Activated CD4-positive, CD25-positive, alpha-beta regulatory T cell treated with anti-CD3 and anti-CD28 coated beads, Interleukin-2, amount 50 U/mL, for 24 hours (primary cell): Measurements from ENCODE around the gene TGM3.

Experiments used
- ATAC-seq, 2 donors: fragments of 150-1000 bp; cut with Tn5 transposase; one replicate each; pipeline ENCODE4 v1.10.0; 2021; ENCODE audit warnings: mild to moderate bottlenecking in 1 of 2, moderate library complexity in 1 of 2

The TGM3 gene

DNA sequence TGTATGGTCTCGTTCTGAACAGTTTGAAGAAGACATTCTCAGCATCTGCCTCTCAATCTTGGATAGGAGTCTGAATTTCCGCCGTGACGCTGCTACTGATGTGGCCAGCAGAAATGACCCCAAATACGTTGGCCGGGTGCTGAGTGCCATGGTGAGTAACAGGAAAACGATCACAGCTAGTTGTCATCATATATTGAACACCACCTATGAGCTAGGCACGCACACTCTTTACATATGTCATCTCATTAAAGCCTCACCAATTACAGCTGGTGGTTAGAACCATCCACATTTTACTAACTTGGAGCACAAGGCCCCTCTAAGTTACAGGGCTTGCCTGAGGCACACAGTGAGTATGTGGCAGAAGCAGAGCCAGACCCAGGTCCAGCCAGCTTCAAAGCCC lies 17.1 kb downstream of the TGM3 start:
- no peak for ATAC-seq

DNA sequence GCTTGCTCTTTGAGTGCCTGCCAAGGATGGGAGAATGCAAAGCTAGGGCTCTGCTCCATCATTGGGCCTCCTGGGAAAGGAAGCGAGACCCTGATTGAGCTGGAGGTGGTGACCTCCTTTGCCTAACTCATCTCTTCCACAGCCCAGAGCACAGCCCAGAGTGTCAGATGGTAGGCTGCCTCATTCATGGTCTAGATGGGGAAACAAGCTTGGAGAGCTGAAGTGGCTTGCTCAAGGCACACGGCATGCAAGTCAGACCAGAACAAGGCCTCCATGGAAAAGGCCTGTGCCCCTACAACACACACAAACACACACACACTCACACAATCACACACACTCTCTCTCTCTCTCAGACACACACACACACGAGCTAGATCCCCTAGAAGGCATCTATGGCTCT lies 17.5 kb downstream of the TGM3 start:
- no peak for ATAC-seq

DNA sequence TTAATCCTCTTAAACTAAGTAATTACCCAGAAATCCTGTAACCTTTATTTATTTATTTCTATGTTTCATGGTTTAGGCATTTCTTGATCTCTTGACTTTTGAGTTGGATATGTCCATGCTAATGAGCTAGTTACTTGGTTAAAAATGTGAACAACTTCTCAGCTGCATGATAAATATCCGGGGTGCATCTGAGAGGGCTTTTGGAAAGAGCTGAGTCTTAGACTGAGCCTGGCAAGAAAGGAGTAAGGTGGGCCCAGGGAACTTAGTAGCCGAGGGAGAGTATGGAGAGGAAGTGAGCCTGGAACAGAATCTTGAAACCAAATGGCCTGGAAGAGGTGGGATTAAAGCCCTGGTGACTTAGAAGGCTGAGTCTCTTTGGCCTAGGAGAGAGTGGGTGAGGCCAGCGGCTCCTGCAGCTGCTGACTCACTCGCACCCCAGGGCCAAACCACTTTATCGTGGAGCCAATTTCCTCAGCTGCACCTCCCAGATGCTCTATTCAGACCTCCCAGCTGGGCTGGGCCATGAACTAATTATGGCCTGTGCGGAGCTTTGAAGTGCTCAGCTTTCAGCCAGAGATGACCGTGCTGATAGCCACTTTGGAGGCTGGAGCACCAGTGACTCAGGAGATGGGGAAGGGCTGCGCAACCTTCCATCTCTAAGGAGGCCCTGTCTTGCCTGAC lies 19.1 kb downstream of the TGM3 start:
- no peak for ATAC-seq

DNA sequence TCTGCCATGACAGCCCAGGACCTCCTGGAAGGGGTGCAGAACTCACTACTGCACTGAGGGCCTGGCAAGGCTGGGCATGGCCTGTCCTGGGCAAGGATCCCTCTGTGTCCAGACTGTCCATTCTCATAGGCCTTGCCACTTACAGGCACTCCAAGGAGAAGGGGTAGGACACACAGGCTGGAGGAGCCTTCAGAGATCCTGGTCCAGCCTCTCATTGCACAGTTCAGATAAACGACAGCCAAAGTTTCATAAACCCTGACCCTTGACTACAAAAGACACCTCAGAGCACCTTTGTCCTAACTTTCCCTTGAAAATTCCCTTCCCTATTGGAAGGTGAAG lies 19.6 kb downstream of the TGM3 start:
- ATAC-seq, result no peak

DNA sequence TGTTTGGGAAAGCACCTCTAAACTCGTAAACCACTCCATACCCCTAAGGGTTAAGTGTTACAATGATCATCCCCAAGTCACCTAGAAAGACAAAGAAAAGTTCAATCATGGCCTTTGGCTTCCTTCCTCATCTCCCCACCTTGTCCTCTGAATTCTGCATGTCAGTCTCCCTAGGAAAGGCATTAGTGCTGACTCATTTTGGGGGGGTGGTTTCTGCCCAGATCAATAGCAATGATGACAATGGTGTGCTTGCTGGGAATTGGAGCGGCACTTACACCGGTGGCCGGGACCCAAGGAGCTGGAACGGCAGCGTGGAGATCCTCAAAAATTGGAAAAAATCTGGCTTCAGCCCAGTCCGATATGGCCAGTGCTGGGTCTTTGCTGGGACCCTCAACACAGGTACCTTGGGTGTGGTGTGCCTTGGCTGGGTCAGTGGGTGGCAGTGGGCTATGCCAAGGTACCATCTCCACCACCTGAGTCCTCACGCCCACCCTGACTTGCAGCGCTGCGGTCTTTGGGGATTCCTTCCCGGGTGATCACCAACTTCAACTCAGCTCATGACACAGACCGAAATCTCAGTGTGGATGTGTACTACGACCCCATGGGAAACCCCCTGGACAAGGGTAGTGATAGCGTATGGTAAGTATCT lies 21.2 kb downstream of the TGM3 start:
- ATAC-seq, result no peak

DNA sequence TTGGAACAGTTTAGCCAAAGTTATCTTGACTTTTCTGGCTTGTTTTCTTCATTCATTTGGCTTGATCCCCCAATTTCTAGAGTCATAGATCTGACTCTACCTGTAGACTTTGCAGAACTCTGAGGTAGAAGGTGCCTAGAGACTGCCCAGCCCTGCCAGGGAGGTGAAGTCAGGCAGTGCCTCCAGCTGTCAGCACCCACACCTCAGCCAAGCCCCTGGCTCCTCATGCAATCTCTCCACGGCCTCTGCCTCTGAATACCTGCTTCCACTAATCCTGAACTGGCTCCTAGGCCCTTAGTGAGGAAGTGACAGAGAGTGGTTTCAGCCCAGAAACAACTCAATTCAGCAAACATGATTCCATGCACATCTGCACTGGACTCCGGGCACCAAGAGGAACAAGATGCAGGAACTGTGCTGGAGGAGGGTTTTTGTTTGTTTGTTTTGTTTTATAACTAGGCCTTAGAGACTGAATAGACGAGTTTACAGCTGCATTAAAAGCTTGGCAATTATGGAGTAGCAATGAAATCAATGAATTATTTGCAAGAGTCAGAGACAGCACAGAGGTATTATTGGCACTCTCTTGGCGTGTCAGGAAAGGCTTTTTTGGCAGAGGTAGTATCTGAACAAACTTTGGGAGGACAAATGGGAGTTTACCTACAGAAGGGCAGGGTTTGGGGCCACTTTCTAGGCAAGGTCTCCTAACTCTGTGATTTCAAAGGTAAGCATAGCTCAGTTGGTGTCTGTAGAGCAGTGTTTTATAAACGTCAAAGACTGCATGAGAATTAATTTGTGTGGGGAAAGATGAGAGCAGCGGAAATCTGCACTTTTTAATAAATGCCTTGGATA lies 25.2 kb downstream of the TGM3 start:
- no peak for ATAC-seq

DNA sequence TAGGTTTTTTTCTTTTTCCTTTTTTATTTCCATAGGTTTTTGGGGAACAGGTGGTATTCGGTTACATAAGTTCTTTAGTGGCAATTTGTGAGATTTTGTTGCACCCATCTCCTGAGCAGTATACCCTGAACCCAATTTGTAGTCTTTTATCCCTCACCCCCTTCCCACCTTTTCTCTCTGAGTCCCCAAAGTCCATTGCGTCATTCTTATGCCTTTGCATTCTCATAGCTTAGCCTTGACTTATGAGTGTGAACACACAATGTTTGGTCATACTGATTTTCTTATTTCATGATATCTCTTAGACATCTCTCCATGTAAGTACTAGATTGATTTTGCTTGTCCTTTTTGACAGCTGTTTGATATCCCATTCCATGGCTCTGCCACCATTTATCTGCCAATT lies 27.2 kb downstream of the TGM3 start:
- ATAC-seq, result no peak

DNA sequence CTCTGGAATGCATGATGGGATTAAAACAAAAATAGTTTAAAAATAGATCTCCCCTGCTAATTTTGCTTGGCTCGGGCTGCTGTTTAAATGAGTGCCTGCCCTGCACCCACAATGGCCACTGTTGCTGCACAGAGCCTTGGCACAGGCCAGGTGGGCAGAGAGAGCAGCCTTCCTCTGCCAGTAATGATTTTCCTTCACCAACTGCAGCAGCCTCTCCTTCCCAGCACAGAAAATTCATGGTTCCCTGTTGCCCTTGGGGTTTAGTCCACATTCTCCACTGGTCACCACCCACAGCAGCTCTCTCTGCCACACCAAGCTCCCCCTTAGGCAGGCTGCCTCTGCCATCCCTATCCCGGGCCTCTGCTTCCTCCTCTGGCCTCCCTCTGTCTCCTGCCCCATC lies 30.2 kb downstream of the TGM3 start:
- no peak for ATAC-seq

DNA sequence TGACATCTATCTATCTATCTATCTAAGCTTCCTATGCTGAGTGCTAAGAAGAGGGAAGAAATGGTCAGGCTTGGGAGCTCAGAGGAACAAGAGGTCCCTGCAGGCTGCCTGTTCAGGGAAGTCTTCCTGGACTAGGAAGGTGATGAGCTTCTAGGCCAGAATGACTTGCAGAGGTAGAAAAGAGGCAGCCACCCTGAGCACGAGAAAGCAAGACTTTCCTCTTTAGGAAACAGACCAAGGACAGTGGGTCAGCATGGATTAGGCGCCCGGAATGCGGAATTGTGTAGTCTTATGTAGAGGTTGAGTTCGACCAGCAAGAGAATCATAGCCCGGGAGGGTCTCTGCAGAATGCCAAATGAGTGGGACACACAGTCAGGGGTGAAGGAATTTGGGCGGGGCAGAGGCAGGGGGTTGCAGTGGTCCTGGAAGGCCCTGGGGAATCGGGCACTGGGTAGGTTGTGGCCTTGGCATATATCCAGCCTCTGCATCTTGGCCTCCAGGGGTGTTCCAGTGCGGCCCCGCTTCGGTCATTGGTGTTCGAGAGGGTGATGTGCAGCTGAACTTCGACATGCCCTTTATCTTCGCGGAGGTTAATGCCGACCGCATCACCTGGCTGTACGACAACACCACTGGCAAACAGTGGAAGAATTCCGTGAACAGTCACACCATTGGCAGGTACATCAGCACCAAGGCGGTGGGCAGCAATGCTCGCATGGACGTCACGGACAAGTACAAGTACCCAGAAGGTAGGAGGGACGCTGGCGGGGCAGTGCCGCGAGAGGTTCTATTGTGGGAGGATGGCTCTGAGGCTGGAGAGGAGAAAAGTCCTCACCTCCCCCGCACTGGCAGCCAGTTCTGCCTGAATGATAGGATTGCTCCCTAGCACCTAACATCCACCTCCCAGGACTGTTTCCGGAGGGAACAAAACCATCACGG lies 32.1 kb downstream of the TGM3 start:
- no peak for ATAC-seq

DNA sequence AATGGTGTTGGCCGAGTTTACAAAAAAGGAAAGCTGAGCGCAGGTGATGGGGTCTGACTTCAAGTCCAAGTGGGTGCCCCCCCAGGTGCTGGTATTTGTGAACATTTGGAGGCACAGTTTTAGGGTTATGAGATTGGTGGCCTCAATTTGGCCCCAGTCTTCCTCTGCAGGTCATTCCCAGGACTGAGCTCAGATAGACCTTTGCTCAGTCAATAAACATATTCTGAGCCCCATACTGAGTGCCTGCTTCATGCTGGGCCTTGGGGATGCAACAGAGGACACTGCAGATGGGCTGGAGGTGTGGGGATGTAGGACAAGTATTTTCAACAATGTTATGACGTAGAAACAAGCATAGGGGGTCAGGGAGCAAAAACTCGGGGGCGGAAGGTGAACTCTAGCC lies 33.5 kb downstream of the TGM3 start:
- ATAC-seq, result no peak

DNA sequence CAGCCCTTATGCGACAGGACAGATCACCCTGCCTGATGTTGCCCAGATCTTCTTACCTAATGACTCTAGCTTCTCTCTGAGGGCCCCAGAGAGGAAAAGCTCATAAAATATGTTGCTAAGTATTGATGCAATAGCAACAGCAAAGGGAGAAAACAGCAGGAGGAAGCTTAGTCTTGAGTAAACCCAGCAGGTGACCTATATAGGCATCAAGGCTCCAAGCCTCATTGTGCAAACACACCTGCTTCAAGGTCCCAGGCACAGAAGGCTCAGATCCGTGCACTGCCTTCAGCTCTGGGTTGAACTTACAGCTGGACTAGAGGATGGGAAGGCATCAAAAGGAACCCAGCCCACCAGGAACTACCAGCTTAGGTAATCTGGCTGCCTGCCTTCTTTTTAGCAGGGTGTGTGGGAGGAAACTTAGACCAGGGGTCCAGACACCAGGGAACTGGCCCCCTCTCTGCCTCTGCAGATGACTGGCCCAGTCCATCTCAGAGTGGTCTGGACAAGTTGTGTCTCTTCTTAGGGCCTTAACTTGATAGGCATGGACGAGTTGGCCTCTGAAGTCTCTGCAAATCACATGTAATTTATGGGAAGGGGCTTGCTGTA lies 34.4 kb downstream of the TGM3 start:
- no peak for ATAC-seq

DNA sequence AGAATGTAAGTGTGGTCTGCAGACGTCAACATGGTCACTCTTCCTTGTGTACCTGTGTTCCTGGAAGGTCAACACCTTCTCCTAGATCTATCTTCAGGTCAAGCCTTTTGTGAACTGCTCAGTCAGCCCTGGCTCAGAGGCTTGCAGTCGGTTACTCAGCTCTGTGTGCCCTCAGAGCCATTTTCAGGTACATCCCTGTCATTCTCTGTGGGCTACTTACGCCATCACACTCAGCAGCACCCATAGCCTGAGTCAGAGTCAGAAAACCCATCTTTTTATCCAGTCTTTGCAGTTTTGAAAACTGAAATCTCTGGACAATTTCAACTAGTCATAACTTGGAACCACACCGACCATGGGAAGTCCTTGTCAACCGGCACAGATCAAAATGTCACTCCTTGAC lies 35.3 kb downstream of the TGM3 start:
- ATAC-seq, result no peak

DNA sequence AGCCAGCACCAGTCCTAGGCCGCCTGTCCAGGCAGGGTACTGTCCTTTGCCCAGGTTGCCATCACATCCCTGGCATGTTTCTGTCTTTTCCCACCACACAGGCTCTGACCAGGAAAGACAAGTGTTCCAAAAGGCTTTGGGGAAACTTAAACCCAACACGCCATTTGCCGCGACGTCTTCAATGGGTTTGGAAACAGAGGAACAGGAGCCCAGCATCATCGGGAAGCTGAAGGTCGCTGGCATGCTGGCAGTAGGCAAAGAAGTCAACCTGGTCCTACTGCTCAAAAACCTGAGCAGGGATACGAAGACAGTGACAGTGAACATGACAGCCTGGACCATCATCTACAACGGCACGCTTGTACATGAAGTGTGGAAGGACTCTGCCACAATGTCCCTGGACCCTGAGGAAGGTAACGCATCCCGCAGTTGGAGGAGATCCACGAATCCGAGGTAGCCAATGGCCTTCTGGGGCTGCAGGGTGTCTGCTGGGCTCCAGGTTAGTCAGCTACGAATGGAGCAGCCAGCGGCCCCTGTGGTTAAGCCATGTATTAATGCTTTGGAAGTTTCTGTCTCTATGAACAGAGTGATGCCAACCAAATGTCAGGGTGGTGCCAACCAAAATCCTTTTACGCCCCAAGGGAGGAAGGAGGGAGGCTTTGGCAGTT lies 36.2 kb downstream of the TGM3 start:
- no peak for ATAC-seq

DNA sequence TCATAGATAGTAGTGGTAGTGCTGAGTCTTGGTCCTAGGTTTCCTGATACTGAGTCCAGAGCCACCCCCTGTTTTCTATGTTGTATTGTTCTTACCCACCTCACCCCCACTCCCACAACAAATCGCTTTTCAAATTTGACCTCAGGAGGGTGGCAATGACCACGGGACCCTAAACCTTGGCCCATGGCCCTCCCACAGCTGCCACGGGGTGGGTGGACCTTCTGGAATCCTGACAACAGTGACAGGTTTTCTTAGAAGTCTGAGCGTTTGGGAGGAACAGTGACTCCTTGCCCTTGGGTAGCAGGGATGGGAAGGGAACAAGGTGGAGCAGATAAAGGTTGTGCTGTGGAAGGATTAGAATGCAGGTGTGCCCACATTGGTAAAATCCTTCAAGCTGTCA lies 36.9 kb downstream of the TGM3 start:
- ATAC-seq, result no peak

DNA sequence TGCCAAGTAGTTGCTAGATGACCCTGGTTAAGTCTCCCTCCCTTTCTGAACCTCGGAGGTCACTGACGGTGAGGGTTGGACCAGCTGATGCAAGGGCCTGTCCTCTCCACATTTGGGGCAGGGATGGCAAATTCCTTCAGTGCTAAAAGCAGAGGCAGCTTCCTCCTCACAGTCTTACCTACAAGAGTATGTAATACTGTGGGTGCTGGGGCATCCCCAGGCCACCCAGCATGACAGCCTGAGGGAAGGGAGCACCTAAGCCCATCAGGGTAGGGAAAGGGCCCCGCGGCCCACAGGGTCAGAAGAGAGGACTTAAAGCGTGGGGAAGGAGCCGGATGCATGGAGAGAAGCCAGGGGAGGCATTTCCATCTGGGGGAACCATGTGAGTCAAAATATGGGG lies 38.0 kb downstream of the TGM3 start:
- no peak for ATAC-seq

DNA sequence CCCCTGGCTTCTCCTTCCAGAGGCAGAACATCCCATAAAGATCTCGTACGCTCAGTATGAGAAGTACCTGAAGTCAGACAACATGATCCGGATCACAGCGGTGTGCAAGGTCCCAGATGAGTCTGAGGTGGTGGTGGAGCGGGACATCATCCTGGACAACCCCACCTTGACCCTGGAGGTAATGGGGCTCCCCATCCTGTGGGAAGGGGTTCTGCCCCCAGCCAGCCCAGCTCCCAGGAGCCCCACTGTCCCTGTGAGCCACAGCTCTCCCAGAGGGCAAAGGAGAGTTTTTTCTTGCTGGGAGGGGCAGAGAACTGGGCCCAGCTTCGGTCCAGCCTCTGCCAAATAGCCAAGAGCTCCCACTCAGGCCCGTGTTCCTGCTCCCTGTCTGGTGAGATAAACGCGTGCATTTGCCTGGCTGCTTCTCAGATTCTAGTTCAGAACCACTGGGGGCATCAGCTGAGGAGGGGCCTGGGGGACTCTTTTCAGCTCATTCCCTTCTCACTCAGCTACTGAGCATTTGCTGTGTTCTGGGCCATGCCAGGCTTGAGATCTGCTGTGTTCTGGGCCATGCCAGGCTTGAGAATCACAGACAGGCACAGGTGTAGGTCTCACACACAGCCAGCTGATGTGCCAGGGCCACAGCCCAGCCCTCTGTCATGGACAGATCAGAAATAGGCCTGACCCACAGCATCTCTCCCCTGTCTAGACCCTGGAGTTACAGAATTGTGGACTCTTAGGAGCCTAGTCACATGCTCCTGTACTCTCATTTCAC lies 39.5 kb downstream of the TGM3 start:
- no peak for ATAC-seq

DNA sequence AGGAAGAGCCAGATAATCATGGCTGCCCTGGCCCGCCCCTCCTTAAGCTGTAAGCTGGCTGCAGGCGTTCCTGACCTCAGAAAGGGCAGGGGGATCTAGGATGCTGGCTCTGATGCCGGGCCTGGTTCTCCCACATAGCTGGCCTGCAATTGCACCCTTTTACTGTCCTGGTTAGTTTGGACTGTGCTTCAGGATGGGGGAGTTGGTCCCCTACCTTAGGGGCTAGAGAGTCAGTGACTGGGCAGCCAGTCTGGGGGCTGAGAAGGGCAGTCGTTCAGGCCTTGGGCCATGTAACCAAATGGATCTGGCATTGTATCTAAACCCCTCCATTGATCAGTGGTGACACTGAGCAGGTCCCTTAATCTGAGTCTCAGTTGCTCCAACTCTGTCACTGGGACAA lies 40.7 kb downstream of the TGM3 start:
- ATAC-seq, result no peak

DNA sequence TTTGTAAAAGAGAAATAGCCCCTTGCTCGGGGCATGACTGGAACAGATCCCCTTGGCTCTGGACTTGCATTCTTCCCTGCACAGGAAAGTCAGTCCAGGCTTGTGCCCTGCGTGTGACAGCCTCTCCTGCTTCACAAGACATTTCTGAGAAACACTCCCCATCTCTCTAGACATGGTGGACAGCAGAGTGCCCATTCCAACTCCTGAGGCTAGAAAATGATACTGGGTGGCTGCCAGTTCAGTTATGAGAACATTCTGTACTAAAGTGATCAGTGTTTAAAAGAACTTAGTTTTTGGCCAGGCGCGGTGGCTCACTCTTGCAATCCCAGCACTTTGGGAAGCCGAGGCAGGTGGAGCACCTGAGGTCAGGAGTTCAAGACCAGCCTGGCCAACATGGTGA lies 41.3 kb downstream of the TGM3 start:
- no peak for ATAC-seq

DNA sequence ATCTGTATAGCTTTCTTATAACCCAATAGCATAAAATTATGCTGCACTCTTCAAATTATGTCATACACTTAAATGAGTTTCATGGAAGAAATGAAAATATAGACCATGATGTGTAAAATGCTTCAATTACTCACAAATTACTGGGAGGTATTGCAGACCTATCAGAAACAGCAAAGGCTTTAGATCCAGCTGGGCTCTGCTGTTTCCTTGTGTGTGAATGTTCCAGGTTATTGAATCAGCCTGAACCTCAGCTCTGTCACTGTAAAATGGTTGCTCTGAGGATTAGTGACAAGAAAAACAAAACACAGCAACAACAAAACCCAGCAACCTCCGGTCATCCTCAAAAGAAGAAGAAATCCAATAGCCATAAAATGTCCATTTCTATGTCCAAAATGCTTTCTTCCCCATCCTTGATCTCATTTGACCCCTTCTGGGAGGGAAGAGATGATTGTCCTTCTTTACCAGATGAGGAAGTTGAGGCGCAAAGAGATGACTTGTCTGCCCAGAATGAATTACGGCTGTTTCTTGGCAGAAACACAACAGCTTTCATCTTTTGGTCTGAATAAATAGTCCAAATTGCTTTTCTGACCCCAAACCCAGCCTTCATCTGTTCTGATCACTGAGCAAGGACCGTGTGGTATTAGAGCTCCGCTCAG lies 42.7 kb downstream of the TGM3 start:
- no peak for ATAC-seq

DNA sequence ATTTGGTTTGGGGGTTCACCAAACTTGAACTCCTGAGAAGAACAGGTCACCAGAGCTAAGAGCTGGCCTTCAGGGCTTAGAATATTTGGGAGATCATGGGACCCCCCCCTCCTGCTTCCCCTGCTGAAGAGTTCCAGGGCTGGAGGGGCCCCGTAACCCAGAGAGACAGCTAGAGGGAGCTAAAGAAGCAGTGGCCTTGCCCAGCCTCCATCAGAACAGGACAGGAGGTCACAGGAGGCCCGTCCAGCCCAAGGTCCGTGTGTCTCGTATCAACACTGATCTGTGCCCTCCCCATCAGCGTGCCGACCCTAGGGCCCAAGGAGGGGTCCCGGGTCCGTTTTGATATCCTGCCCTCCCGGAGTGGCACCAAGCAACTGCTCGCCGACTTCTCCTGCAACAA lies 44.3 kb downstream of the TGM3 start:
- ATAC-seq, result no peak

DNA sequence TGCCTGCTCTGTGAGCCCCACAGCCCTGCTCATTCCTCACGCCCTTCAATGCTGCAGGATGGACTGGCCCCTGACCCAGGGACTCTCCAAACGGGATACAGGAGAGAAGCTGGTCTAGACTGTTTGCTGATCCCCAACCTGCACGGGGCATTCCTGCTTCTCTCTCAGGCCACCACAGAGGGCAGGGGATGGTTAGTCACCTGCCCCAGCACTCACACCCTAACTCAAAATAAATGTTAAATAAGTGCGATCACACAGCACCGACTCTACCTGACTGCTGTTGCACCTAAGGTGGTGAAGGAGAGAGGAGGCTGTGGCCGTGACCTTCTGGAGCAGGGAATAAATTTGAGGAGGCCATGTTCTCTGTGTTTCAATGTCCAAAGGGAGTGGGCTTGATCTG lies 45.0 kb downstream of the TGM3 start:
- no peak for ATAC-seq
